Nephron (organoid): Measurements from ENCODE around the gene F2RL1.
"Not testable (repeated sequence)": the region's sequence is repeated elsewhere in the genome, so short reads cannot be mapped to it uniquely, and the experiment has no call there.

Experiments used
- H3K27ac Mint-ChIP-seq, 3 experiments: 2 replicates each; pipeline ENCODE4 v1.8.0; 2020; ENCODE audit warnings: mixed read lengths in 3 of 3, mild to moderate bottlenecking in 2 of 3, moderate library complexity in 1 of 3
- H3K27me3 Mint-ChIP-seq: 2 replicates; pipeline ENCODE4 v1.8.0; 2021; ENCODE audit warnings: low read depth, mild to moderate bottlenecking, moderate library complexity, mixed read lengths
- H3K36me3 Mint-ChIP-seq: 2 replicates; pipeline ENCODE4 v1.8.0; 2020; ENCODE audit warnings: low read depth, mixed read lengths
- H3K4me1 Mint-ChIP-seq: 2 replicates; pipeline ENCODE4 v1.8.0; 2020; ENCODE audit warnings: mixed read lengths
- H3K4me3 Mint-ChIP-seq, 3 experiments: 2 replicates each; pipeline ENCODE4 v1.8.0; 2020; ENCODE audit warnings: mild to moderate bottlenecking in 3 of 3, mixed read lengths in 3 of 3, moderate library complexity in 2 of 3
- H3K9me3 Mint-ChIP-seq: 2 replicates; pipeline ENCODE4 v1.8.0; 2020; ENCODE audit warnings: mixed read lengths
- CTCF ChIP-seq, 3 experiments: fragments of 200-600 bp; sonication (generic); IDR thresholded peaks; one replicate each; pipeline ENCODE4 v1.5.0; 2021; ENCODE audit warnings: antibody characterized with exemption in 3 of 3; ENCODE audit not compliant: unreplicated experiment in 3 of 3

The F2RL1 gene

GRCh38 chr5:76855961-76856360 lies 37.1 kb downstream of the F2RL1 start:
- Mint-ChIP-seq H3K27ac (no peak overlapping the region), H3K36me3 (no peaks in the 10 kb centered on the region), H3K4me1 (no peaks in the 10 kb centered on the region), H3K9me3 (no peaks in the 10 kb centered on the region), H3K4me3 (no peak overlapping the region), H3K27me3 (no peaks in the 10 kb centered on the region)
- no peak for TF ChIP-seq CTCF (IDR thresholded peaks at IDR 0.05; ENCODE audit: unreplicated experiment in 3 of 3)

- not testable (repeated sequence) for H3K9me3 Mint-ChIP-seq
These were observed 38.0 kb downstream of the F2RL1 start for GRCh38 chr5:76856800-76857199.

DNA sequence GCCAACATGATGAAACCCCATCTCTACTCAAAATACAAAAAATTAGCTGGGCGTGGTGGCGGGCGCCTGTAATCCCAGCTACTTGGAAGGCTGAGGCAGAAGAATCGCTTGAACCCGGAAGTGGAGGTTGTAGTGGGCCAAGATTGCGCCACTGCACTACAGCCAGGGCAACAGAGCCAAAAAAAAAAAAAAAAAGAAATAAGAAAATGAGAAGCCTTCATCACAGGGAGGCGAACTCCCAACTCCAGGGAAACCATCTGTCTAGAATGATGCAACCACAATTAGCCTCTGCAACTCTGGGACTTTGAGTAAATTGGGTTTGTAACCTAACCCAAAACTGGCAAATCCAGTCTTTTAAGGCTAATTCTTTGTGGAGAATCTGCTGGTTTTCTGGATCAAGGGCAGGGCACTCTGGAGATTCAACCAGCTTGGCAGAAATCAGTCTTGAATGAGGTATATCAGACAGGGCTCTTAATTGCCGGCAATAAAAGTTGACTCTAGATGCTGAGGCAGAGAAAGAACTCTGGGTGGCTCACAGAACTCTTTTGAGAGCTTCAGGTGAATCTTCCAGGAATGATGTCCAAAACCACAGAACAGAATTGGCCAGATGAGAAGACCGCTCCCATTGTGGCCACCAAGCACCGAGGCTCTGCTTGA lies 40.9 kb downstream of the F2RL1 start:
- H3K27me3 Mint-ChIP-seq, result no peaks in the 10 kb centered on the region
- no peak overlapping the region for H3K4me3 Mint-ChIP-seq
- no peak overlapping the region for H3K27ac Mint-ChIP-seq
- H3K36me3 Mint-ChIP-seq, result no peaks in the 10 kb centered on the region
- H3K9me3 Mint-ChIP-seq, result no peaks in the 10 kb centered on the region
- H3K4me1 Mint-ChIP-seq, result peaks cover 11% of the 10 kb centered on the region
- no peak for TF ChIP-seq CTCF (IDR thresholded peaks at IDR 0.05; ENCODE audit: unreplicated experiment in 3 of 3)

More at GRCh38 chr5:76856800-76857199, 38.0 kb downstream of the F2RL1 start:
- H3K4me3 Mint-ChIP-seq, H3K36me3 Mint-ChIP-seq, H3K27me3 Mint-ChIP-seq, H3K4me1 Mint-ChIP-seq, H3K27ac Mint-ChIP-seq: not testable (repeated sequence)

DNA sequence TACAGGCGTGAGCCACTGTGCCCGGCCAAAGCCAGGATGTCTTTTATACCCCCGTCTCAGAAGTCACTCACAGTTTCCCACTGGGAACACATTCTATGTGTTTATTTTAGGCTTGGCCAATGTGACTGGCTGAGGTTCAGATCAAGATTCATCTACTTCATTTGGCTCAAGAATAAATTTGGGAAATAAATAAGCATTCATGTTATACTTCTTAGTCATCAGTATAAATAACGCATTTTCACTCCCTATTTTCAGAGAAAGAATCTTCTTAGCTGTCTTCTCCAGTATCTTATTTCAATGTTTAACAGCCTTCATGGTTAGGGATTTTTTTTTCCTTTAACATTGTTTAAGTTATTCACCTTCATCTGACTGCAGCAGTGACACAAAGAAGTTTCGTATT lies 42.8 kb downstream of the F2RL1 start:
- Mint-ChIP-seq H3K4me1 (peaks cover 11% of the 10 kb centered on the region), H3K9me3 (no peaks in the 10 kb centered on the region), H3K4me3 (no peak overlapping the region), H3K36me3 (no peaks in the 10 kb centered on the region), H3K27ac (peak overlapping the region in 2 of 3 experiments; percentile 72 to 76), H3K27me3 (no peaks in the 10 kb centered on the region)
- no peak for TF ChIP-seq CTCF (IDR thresholded peaks at IDR 0.05; ENCODE audit: unreplicated experiment in 3 of 3)

GRCh38 chr5:76863001-76863400 lies 44.2 kb downstream of the F2RL1 start:
- Mint-ChIP-seq H3K36me3 (no peaks in the 10 kb centered on the region), H3K4me1 (peaks cover 14% of the 10 kb centered on the region), H3K27ac (no peak overlapping the region), H3K4me3 (no peak overlapping the region), H3K9me3 (no peaks in the 10 kb centered on the region), H3K27me3 (no peaks in the 10 kb centered on the region)
- TF ChIP-seq CTCF (IDR thresholded peaks at IDR 0.05; ENCODE audit: unreplicated experiment in 3 of 3), result no peak

- TF ChIP-seq CTCF (IDR thresholded peaks at IDR 0.05; ENCODE audit: unreplicated experiment in 3 of 3), result no peak
- Mint-ChIP-seq H3K4me1 (peaks cover 16% of the 10 kb centered on the region), H3K4me3 (no peak overlapping the region), H3K27me3 (no peaks in the 10 kb centered on the region), H3K9me3 (no peaks in the 10 kb centered on the region), H3K36me3 (no peaks in the 10 kb centered on the region), H3K27ac (no peak overlapping the region)
These were observed 47.7 kb downstream of the F2RL1 start for GRCh38 chr5:76866503-76866902.
